ENCODE data around the gene ATP11B.

DNA sequence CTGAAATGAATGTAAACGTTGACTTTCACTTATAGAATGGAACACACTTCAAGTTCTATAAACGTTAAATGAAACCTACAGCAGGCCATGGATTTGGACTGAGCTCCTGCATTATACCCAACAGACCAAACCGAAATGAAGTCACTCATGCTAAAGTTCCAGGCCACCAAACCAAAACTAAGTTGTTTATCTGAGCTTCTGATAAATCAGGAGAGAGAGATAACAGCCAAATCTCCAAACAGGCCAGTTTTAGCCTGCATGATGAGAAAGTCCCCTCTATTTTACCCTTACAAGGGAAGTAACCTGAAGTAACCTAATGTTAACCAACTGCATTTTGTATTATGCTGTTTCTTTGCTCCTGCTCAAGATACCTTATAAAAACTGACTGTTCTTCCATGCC is 142.5 kb downstream of the ATP11B start:
- TF ChIP-seq POLR2A (IDR thresholded peaks at IDR 0.05), result no peak
- TF ChIP-seq, protein P1, sequence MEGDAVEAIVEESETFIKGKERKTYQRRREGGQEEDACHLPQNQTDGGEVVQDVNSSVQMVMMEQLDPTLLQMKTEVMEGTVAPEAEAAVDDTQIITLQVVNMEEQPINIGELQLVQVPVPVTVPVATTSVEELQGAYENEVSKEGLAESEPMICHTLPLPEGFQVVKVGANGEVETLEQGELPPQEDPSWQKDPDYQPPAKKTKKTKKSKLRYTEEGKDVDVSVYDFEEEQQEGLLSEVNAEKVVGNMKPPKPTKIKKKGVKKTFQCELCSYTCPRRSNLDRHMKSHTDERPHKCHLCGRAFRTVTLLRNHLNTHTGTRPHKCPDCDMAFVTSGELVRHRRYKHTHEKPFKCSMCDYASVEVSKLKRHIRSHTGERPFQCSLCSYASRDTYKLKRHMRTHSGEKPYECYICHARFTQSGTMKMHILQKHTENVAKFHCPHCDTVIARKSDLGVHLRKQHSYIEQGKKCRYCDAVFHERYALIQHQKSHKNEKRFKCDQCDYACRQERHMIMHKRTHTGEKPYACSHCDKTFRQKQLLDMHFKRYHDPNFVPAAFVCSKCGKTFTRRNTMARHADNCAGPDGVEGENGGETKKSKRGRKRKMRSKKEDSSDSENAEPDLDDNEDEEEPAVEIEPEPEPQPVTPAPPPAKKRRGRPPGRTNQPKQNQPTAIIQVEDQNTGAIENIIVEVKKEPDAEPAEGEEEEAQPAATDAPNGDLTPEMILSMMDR (IDR thresholded peaks at IDR 0.05), result no peak

All from thyroid gland (tissue), 4 donors.